GM10847 (cell line): ENCODE data around the gene SCAPER.

Experiments used
- POLR2A ChIP-seq: IDR thresholded peaks from 2 replicates; pipeline ENCODE4 v1.6.1; 2011; ENCODE audit not compliant: insufficient read length; ENCODE audit errors: extremely low read depth

Gene SCAPER

DNA sequence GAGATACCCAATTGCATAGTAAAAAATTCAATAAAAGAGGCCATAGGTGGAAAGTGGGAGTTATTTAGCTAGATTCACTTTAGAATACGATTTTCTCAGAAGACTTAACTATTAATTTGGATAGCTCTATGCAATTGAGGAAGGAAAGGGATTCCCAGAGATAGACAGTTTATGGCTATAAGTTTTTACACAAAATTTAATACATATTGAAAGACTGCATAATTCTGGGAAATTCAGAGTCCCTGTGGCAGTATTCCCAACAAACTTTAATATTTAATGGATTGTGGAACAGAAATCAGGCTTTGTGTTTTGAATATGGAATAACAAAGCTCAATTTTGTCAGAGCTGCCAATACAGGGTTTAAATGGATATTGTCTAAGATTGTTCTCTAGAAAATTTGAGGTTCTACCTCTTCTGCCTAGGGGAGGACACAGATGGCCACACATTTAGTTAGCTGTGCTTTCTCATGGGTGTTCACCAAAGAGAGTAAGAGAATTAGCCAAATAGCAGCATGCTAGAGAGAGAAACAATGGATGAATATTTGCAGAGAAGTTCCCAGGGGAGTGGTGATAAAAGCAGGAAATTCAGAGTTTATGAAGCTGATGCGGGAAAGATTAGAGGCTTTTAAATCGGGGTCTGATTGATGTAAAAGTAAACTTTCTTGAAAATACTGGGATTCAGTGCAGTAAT is 560.1 kb downstream of the SCAPER start:
- no peak for TF ChIP-seq POLR2A

DNA sequence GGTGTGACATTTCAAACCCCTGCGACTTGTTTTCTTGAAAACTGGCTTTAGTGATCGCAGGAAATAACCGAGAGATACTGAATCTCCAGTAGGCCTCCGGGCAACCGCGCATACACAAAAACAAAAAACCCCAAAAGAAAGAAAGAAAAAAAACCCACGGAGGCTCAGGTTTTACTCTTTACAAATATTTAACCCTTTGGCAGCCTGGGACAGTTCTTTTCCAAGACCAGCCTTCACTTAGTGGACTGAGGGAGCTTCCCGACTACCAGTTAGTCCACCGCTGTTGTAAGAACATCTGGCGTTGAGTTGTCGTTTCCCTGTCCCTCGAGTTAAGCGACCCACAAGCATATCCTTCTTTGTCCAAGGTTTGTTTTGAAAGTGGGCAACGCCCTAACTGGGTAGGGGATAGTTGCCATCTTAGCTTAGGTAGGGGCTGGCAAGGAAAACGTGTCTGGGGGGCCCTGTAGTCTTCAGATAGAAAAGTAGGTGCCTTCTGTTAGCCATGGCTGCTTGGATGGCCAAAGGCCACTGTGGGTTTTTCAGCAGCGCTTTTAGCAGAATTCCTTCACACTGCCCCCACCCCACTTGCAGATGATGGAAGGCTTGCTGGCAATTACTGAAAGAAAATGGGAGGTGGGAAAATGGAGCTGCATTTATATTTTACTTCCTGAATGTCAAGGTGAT is 561.7 kb downstream of the SCAPER start:
- no peak for TF ChIP-seq POLR2A

- TF ChIP-seq POLR2A: no peak
Measured at GRCh38 chr15:76342382-76343201, 562.5 kb downstream of the SCAPER start.

DNA sequence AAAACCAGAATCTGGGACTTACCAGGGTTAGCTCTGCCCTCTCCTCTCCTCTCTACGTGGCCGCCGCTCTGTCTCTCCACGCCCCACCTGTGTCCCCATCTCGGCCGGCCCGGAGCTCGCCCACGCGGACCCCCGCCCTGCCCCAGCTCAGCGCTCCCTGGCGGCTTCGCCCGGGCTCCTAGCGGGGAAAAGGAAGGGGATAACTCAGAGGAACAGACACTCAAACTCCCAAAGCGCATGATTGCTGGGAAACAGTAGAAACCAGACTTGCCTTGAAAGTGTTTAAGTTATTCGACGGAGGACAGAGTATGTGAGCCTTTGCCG is 563.1 kb downstream of the SCAPER start:
- no peak for TF ChIP-seq POLR2A

DNA sequence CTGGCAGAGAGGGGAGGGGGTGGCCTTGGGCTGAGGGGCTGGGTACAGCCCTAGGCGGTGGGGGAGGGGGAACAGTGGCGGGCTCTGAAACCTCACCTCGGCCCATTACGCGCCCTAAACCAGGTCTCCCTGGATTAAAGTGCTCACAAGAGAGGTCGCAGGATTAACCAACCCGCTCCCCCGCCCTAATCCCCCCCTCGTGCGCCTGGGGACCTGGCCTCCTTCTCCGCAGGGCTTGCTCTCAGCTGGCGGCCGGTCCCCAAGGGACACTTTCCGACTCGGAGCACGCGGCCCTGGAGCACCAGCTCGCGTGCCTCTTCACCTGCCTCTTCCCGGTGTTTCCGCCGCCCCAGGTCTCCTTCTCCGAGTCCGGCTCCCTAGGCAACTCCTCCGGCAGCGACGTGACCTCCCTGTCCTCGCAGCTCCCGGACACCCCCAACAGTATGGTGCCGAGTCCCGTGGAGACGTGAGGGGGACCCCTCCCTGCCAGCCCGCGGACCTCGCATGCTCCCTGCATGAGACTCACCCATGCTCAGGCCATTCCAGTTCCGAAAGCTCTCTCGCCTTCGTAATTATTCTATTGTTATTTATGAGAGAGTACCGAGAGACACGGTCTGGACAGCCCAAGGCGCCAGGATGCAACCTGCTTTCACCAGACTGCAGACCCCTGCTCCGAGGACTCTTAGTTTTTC is 563.6 kb downstream of the SCAPER start:
- no peak for TF ChIP-seq POLR2A

DNA sequence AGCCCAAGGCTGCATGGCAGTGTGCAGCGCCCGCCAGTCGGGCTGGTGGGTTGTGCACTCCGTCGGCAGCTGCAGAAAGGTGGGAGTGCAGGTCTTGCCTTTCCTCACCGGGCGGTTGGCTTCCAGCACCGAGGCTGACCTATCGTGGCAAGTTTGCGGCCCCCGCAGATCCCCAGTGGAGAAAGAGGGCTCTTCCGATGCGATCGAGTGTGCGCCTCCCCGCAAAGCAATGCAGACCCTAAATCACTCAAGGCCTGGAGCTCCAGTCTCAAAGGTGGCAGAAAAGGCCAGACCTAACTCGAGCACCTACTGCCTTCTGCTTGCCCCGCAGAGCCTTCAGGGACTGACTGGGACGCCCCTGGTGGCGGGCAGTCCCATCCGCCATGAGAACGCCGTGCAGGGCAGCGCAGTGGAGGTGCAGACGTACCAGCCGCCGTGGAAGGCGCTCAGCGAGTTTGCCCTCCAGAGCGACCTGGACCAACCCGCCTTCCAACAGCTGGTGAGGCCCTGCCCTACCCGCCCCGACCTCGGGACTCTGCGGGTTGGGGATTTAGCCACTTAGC is 564.3 kb downstream of the SCAPER start:
- TF ChIP-seq POLR2A: no peak

DNA sequence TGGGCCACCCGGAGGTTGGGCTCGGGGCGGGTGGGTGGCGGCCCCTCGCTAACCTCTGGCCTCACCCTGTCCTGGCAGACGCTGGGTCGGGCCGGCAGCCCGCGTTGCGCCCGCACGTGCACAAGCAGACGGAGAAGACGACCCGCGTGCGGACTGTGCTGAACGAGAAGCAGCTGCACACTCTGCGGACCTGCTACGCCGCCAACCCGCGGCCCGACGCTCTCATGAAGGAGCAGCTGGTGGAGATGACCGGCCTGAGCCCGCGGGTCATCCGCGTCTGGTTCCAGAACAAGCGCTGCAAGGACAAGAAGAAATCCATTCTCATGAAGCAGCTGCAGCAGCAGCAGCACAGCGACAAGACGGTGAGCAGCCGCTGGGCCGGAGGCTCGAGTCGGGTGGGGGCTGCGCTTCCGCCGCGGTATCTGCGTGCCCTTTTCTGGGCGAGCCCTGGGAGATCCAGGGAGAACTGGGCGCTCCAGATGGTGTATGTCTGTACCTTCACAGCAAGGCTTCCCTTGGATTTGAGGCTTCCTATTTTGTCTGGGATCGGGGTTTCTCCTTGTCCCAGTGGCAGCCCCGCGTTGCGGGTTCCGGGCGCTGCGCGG is 564.8 kb downstream of the SCAPER start:
- no peak for TF ChIP-seq POLR2A

DNA sequence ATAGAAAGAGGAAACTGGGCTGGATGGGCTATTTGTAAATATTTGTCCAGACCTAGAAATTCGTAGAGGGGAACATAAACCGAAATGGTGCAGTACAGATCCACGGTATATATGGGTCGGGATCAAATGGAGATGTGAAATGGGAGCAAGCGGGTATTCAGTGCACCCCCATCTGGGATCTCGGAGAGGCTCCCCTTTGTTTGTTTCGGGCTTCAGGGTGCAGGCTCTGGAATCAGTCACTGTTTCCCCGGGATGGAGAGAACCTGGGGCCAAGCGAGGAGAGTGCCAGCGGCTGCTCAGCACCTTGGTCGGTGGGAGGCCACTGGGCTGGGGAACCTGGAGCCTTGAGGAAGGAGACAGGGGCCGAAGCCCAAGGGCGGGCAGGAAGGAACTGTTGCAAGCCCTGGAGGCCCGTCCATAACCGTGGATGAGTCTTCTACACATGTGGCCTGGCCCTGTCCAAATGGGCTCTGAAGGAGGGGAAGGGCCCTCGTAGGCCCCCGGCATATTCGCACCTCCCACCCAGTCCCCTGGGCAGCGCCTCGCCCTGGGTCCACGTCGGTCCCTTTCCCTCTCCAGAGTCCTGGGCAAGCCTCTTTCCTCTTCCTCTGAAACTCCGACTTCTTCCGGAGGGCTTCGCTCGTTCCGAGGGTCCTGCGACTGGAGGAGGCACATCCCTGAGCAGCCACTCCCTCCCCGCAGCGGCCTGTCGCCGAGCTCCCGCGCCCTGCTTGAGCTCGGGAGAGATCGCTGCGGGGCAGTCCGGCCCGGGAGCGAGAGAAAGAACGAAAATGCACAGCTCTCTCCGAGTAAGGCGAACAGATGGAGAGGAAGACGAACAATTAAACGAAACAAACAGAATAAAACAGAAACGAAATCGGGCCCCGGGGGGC is 565.6 kb downstream of the SCAPER start:
- no peak for TF ChIP-seq POLR2A

DNA sequence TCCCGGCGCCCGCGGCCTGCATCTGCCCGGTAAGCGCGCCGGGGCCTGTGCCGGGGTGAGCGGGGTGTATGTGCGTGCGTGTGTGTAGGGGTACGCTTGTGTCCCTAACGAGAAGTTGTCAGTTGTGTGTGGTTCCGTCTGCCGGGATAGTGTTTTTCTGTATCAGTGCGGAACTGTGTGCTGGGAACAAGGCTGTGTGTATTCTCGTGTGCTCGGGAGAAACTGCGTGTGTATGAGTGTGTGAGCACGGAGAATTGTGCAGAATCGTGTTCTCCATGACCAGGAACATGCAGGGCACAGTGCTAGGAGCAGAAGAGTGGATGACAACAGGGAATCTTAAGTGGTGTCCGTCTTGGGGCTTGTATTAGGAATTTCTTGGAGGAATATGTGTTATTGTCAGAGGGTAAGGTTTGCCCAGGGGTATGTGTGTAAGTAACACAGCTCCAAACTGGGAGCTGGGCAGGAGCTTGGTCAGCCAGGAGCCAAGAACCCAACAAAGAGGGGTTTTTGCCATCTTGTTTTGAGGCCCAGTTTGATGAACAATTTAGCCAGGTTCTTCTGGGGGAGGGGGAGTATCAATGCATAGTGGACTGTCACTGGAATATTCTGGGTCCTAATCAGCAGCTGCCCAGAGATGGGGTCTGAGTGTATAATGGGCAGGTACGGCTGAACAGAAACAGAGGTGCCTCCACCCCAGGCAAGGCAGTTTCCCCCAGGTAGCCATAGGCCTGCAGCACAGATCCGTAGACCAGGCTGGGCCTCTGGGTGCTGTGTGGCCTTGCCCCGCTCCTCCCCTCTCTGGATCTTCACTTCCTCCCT is 566.4 kb downstream of the SCAPER start:
- no peak for TF ChIP-seq POLR2A

DNA sequence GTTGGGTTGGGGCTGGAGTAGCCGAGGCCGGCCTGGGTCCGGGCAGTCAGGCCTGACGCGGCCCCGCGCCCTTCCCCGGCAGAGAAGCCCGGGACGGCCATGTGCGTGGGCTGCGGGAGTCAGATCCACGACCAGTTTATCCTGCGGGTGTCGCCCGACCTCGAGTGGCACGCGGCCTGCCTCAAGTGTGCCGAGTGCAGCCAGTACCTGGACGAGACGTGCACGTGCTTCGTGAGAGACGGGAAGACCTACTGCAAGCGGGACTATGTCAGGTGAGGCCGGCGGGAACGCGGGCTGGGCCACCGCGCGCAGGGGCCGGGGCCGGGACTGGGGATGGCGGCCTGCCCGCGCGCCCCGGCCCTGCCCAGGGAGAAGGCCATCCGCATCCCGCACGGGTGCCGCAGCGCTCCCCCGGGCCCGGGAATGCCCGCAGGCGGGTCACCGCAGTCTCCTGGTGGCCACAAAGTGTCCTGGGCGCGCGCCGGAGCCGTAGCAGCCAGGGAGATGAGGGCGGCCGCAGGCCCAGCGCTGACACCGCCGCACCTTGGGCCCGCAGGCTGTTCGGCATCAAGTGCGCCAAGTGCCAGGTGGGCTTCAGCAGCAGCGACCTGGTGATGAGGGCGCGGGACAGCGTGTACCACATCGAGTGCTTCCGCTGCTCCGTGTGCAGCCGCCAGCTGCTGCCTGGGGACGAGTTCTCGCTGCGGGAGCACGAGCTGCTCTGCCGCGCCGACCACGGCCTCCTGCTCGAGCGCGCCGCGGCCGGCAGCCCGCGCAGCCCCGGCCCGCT is 567.2 kb downstream of the SCAPER start:
- TF ChIP-seq POLR2A: no peak

DNA sequence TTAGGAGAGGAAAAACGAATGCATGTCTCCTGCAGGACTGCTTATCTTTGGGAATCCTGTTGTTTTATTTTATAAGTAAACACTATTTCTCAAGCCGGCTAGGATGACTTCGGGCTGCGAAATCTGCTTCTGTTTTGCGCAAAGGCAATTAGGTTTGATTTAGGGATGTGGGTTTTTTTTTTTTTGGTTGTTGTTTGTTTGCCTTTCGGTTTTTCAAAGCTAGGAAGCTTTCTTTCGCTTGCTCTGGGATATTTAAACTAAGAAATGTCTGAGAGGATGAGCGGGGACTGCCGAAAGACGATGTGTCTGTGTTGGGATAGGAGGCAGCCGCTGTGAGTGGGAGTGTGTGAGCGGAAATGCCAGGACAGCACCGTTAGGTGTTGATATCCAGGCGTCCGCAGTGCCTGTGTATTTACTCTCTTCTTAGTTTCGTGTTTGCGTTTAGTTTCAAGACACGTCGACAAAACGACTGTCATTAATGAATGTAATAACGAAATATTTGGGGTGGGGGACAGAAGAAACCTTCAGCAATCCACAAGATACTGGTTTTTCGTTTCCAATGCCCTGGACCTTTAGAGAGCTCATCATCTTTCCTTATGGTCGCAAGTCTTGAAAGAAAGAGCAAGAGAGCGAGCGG is 568.0 kb downstream of the SCAPER start:
- TF ChIP-seq POLR2A: no peak

DNA sequence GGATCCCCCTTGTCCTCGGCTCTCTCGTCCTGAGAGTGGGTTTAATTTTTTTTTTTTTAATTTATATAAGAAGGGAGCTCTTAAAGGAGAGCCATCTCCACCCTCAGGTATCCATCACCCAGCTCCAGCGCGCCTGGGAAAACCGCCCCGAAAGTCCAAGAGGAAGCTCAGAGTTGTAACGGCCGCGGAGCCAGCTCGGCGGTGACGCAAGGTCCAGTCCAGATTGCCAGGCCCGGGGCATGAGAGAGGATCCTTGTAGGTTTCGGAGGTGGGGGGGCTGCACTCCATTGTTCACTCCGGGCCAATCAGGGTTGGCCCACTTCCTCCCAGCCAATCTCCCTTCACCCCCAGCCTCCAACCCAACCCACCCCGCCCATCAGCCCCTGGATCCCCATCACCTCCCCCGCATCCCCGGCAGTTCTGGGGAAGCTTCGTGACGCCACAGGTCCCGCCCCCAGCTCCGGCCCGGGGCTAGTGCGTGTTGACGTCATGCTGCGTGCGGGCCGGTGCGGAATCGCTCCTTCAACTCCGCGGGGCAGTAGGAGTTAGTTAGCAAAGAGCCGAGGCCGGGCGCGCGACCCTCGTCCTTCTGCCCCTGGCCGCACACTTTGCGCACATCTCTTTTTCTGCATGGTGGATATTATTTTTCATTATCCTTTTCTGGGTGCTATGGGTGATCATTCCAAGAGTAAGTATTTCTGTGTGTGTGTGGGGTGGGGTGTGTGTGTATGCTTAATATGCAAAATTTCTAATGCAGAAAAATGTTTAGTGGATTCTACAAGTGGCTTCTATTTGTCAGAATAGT is 568.7 kb downstream of the SCAPER start, which contains the start of gene ISL2:
TSS of gene ISL2 (plus strand) at position 520 of the 805 bp plus-strand sequence. CDS start at position 631, 111 bp downstream.
- TF ChIP-seq POLR2A: peak; percentile 84
